ENCODE measurements around the gene IL18RAP. TPM values are rescaled to one million over a fixed set of nuclear protein-coding genes. Genes with fewer than 3 reads are reported as not detected.

Gene IL18RAP
- total RNA-seq, 1 experiment from 2014 or later = not detected

- Histone ChIP-seq H3K36me3 (ENCODE audit: insufficient read depth, low read length, poor library complexity, severe bottlenecking) (no peaks in the 10 kb centered on the region), H3K4me1 (ENCODE audit: insufficient read depth, low read length, poor library complexity, severe bottlenecking) (no peaks in the 10 kb centered on the region), H3K27me3 (replicated peaks; ENCODE audit: insufficient read depth, low read depth, low read length, poor library complexity) (peaks cover 16% of the 10 kb centered on the region), H3K4me3 (ENCODE audit: low read depth, low read length, poor library complexity, severe bottlenecking) (no peak overlapping the region), H3K27ac (ENCODE audit: low read depth, low read length, poor library complexity, severe bottlenecking) (no peak overlapping the region), H3K9me3 (ENCODE audit: low read depth, low read length, poor library complexity, severe bottlenecking) (no peaks in the 10 kb centered on the region)
- no peak for DNase-seq (ENCODE audit: low spot score)
- no TSS peak for BruUV-seq (replicated peaks)
- CTCF ChIA-PET = no interaction called here
- TF ChIP-seq EZH2 (IDR thresholded peaks at IDR 0.05; ENCODE audit: borderline replicate concordance, low read depth, low read length, poor library complexity, severe bottlenecking) (no peak), CTCF (conservative IDR thresholded peaks at IDR 0.05; ENCODE audit: low read depth, low read length) (no peak)
- POLR2A ChIA-PET (ENCODE audit: low non-redundant PET) = no interaction called here
- intact Hi-C loops (cut with micrococcal nuclease; ENCODE audit: unreplicated experiment) = no loop called here
Observed at GRCh38 chr2:102463160-102463559, 40.2 kb downstream of the IL18RAP start.

- DNase-seq (ENCODE audit: low spot score) = no peak
- TF ChIP-seq CTCF (conservative IDR thresholded peaks at IDR 0.05; ENCODE audit: low read depth, low read length) (no peak), EZH2 (IDR thresholded peaks at IDR 0.05; ENCODE audit: borderline replicate concordance, low read depth, low read length, poor library complexity, severe bottlenecking) (no peak)
- CTCF ChIA-PET = no interaction called here
- Histone ChIP-seq H3K4me1 (ENCODE audit: insufficient read depth, low read length, poor library complexity, severe bottlenecking) (no peaks in the 10 kb centered on the region), H3K4me3 (ENCODE audit: low read depth, low read length, poor library complexity, severe bottlenecking) (no peak overlapping the region), H3K27ac (ENCODE audit: low read depth, low read length, poor library complexity, severe bottlenecking) (no peak overlapping the region), H3K27me3 (replicated peaks; ENCODE audit: insufficient read depth, low read depth, low read length, poor library complexity) (peaks cover 18% of the 10 kb centered on the region), H3K36me3 (ENCODE audit: insufficient read depth, low read length, poor library complexity, severe bottlenecking) (no peaks in the 10 kb centered on the region), H3K9me3 (ENCODE audit: low read depth, low read length, poor library complexity, severe bottlenecking) (no peaks in the 10 kb centered on the region)
- intact Hi-C loops (cut with micrococcal nuclease; ENCODE audit: unreplicated experiment) = no loop called here
- no TSS peak for BruUV-seq (replicated peaks)
- POLR2A ChIA-PET (ENCODE audit: low non-redundant PET) = no interaction called here
Observed at GRCh38 chr2:102470168-102470567, 47.2 kb downstream of the IL18RAP start.

GRCh38 chr2:102473020-102473419, 50.1 kb downstream of the IL18RAP start, which contains the start of gene SLC9A4:
Gene SLC9A4, plus strand, starts transcription at chr2:102473226. Its CDS starts 534 bp downstream, at chr2:102473760.
- ChIA-PET POLR2A (ENCODE audit: low non-redundant PET) (no interaction called here), CTCF (interaction anchor here (0.8 to 1.0 kb wide), 4 partner anchors 41 to 230 kb away, joined by 3 to 6 read pairs (median 4); no protein-coding TSS in a partner anchor)
- Histone ChIP-seq H3K9me3 (ENCODE audit: low read depth, low read length, poor library complexity, severe bottlenecking) (no peaks in the 10 kb centered on the region), H3K27ac (ENCODE audit: low read depth, low read length, poor library complexity, severe bottlenecking) (no peak within 1 kb of the TSS), H3K4me3 (ENCODE audit: low read depth, low read length, poor library complexity, severe bottlenecking) (no peak within 1 kb of the TSS), H3K36me3 (ENCODE audit: insufficient read depth, low read length, poor library complexity, severe bottlenecking) (no peaks in the 10 kb centered on the region), H3K4me1 (ENCODE audit: insufficient read depth, low read length, poor library complexity, severe bottlenecking) (no peaks in the 10 kb centered on the region), H3K27me3 (replicated peaks; ENCODE audit: insufficient read depth, low read depth, low read length, poor library complexity) (peaks cover 22% of the 10 kb centered on the region)
- TF ChIP-seq EZH2 (IDR thresholded peaks at IDR 0.05; ENCODE audit: borderline replicate concordance, low read depth, low read length, poor library complexity, severe bottlenecking) (no peak), CTCF (conservative IDR thresholded peaks at IDR 0.05; ENCODE audit: low read depth, low read length) (peak; percentile 83)
- BruUV-seq (replicated peaks) = no TSS peak
- DNase-seq (ENCODE audit: low spot score) = peak; percentile 41
- intact Hi-C loops (cut with micrococcal nuclease; ENCODE audit: unreplicated experiment) = loop anchor here (2.0 kb wide), 2 partner anchors 142 to 230 kb away; no protein-coding TSS in a partner anchor
